Measurements from ENCODE around the gene PLBD1.

DNA sequence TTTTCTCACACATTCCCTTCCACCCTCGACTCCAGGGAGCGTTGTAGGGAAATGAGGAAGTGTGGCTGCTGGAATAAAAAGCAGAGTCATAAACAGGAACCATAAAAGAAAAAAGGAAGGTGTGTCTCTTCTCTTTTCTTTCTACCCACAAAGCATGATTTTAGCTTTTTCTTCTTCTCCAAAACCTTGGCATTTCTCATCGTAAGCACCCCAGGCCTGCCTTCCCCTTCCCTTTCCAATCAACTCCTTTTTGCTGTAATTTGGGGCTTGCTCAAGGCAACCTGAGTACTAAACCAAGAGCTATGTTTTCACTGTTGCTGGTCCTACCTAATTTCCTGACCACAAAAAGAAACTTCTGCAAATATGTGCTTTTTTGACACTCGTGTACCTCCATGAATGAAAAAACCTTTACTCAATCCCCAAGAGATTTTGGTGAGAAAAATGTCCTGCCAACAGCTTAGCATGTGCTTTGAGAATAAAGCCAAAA is 9.2 kb downstream of the PLBD1 start:
- TF ChIP-seq, protein P1, sequence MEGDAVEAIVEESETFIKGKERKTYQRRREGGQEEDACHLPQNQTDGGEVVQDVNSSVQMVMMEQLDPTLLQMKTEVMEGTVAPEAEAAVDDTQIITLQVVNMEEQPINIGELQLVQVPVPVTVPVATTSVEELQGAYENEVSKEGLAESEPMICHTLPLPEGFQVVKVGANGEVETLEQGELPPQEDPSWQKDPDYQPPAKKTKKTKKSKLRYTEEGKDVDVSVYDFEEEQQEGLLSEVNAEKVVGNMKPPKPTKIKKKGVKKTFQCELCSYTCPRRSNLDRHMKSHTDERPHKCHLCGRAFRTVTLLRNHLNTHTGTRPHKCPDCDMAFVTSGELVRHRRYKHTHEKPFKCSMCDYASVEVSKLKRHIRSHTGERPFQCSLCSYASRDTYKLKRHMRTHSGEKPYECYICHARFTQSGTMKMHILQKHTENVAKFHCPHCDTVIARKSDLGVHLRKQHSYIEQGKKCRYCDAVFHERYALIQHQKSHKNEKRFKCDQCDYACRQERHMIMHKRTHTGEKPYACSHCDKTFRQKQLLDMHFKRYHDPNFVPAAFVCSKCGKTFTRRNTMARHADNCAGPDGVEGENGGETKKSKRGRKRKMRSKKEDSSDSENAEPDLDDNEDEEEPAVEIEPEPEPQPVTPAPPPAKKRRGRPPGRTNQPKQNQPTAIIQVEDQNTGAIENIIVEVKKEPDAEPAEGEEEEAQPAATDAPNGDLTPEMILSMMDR (IDR thresholded peaks at IDR 0.05), result no peak
- TF ChIP-seq POLR2A (IDR thresholded peaks at IDR 0.05; ENCODE audit: low read depth) (no peak), POLR2AphosphoS5 (IDR thresholded peaks at IDR 0.05) (no peak)
